Measurements from ENCODE around the gene SYTL2.

DNA sequence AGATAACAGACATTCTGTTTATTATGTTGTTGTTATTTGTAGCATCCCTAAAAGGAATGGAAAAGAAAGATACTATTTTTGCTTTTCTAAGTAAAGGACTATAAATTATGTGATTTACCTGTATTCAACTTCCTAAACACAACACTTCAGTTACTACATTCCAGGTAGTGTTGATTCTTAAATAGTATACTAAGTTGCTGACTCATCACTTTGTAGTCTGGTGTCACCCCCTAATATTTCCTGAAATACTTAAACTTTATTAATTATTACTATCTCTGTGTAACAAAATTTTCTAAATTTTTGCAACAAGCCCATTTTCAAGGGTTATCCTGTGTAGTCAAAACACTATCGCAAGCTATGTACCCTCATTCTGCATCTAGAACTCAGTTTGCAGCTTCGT lies 7.0 kb downstream of the SYTL2 start:
- no peak for TF ChIP-seq POLR2AphosphoS5 (IDR thresholded peaks at IDR 0.05)
- TF ChIP-seq, protein P1, sequence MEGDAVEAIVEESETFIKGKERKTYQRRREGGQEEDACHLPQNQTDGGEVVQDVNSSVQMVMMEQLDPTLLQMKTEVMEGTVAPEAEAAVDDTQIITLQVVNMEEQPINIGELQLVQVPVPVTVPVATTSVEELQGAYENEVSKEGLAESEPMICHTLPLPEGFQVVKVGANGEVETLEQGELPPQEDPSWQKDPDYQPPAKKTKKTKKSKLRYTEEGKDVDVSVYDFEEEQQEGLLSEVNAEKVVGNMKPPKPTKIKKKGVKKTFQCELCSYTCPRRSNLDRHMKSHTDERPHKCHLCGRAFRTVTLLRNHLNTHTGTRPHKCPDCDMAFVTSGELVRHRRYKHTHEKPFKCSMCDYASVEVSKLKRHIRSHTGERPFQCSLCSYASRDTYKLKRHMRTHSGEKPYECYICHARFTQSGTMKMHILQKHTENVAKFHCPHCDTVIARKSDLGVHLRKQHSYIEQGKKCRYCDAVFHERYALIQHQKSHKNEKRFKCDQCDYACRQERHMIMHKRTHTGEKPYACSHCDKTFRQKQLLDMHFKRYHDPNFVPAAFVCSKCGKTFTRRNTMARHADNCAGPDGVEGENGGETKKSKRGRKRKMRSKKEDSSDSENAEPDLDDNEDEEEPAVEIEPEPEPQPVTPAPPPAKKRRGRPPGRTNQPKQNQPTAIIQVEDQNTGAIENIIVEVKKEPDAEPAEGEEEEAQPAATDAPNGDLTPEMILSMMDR (IDR thresholded peaks at IDR 0.05 in 8 of 11, conservative IDR thresholded peaks at IDR 0.05 in 3 of 11), result no peak
